HG03520 (cell line): ENCODE measurements around the gene CLCA2.

Source experiments
- ATAC-seq: cut with Tn5 transposase; IDR thresholded peaks from one replicate; pipeline ENCODE4 v1.9.1; 2021; ENCODE audit warnings: mild to moderate bottlenecking, moderate library complexity; ENCODE audit not compliant: unreplicated experiment

Gene CLCA2

GRCh38 chr1:86423873-86424272, at the start of gene CLCA2:
TSS of gene CLCA2 (plus strand) at chr1:86424171. CDS start at chr1:86424248, 77 bp downstream.
- ATAC-seq, result no peak

- no peak for ATAC-seq
These were observed 48.3 kb upstream of the CLCA2 start for GRCh38 chr1:86375688-86376087.

DNA sequence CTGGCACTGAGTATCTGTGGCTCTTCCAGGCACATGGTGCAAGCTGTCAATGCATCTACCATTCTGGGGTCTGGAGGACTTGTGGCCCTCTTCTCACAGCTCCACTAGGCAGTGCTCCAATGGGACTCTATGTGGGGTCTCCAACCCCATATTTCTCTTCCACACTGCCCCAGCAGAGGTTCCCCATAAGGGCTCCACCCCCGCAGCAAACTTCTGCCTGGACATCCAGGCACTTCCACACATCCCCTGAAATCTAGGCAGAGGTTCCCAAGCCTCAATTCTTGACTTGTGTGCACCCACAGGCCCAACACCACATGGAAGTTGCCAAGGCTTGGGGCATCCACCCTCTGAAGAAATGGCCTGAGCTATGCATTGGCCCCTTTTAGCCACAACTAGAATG, 46.6 kb upstream of the CLCA2 start:
- no peak for ATAC-seq

DNA sequence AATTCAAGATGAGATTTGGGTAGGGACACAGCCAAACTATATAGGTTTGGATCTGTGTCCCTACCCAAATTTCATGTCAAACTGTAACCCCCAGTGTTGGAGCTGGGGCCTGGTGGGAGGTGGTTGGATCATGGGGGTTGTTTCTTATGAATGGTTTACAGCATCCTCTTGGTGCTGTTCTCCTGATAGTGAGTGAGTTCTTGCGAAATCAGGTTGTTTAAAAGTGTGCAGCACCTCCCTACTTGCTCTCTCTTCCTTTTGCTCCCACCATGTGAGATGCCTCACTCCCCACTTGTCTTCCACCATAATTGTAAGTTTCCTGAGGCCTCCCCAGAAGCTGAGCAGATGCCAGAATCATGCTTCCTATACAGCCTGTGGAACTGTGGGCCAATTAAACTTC, 45.2 kb upstream of the CLCA2 start:
- no peak for ATAC-seq

GRCh38 chr1:86380257-86380861, 43.6 kb upstream of the CLCA2 start:
- peak; percentile 67 for ATAC-seq

- no peak for ATAC-seq
These were observed 42.7 kb upstream of the CLCA2 start for GRCh38 chr1:86381223-86381622.

- no peak for ATAC-seq
These were observed 41.1 kb upstream of the CLCA2 start for GRCh38 chr1:86382878-86383277.

DNA sequence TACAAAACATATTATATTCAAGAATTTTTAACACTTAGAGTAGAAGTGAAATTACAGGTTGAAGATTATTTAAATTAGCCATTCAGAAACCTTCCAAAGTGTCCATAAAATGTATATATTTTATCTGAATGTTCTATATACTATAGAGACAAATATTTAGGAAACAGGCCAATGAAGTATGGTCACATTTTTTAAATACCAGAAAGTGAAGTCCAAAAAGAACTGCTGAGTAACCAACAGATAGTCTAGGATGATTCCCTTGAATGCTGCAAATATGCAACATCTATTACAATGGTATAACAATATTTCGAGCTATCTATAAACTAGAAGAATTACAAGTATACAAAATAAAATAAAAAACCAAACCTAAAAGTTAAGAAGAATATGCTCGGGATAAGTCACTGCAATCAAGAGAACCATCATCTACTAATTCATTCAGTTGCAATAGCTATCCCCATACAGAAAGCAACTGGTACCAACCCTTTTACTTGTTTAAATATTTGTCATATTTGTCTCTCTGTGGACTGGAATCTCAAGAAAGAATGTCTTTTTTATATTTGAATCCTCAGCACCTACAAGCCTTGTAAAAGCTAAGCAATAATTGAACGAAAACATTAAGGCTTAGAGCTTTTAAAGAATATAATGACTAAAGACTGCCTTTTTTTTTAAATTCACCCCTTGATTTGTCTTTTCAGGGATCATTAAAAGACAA, 35.9 kb upstream of the CLCA2 start:
- no peak for ATAC-seq

- no peak for ATAC-seq
These were observed 35.2 kb upstream of the CLCA2 start for GRCh38 chr1:86388777-86389176.

GRCh38 chr1:86389307-86389706, 34.7 kb upstream of the CLCA2 start:
- ATAC-seq, result peak; percentile 76

- ATAC-seq, result no peak
These were observed 29.6 kb upstream of the CLCA2 start for GRCh38 chr1:86394416-86394815.

DNA sequence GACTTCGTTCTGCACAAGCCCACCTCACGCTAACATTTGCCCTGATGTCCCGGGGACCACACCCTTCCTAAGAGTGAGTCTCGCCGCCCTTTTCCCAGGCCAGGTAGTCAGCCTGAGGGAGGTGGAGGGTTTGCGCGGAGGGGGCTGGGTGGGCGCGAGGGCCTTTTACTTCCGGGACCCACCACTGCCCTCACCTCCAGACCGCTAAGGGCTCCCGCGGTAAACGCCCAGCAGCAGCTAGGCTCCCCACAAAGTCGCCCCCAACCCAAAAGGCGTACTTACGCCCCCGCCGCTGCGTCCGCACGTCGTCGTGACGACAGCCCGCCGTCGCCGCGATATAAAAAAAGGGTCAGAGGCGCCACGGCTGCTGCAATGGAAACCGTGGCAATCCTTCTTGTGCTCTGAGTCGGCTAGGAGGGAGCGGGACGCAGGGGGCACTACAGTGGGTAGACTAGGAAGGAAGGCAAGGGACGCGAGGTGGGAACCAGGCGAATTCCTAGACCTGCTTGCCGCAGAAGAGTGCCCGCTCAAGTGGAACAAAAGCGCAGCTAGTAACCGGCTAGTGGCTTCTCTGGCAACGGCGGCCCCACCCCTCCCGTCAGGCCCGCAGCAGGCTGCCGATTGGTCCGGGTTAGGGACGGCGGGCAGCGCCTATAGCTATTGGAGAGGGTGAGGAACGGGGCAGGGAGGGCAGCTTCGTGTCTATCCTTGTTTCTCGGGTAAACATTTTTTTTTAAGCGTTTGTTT, 28.0 kb upstream of the CLCA2 start, which contains the start of gene ODF2L:
Gene ODF2L (minus strand): TSS at position 573 of the 747 bp plus-strand sequence. CDS start 9,296 bp downstream, outside the sequence.
- peak; percentile 100 for ATAC-seq

- peak; percentile 20 for ATAC-seq
These were observed 27.5 kb upstream of the CLCA2 start for GRCh38 chr1:86396498-86396890.

DNA sequence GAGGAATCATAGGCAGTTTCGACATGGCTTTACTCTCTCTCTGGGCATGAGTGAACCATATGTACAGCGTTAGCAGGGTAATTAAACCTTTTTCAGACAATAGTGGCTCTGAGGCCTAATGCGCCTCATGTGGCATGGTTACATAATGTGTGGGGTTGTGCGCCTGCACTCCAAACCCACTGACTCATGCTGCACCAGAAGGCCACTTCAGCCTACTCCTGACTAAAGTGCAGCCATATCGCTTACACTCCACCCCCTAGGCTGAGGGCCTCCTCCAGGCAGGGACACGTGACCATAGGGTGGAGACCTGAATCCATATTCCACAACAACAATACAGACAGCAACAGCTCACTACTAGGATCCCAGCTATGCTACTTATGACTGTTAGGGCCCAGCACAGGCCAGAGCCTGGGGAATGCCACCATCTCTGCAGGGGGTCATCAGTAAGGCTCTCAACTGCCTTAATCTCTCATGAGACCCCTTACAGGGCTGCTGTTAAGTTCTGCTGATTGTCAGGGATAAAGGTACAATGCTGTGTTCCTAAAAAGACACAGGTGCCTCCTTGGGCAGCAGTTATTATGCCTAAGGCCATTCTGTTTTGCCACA, 14.5 kb upstream of the CLCA2 start:
- ATAC-seq, result no peak

- ATAC-seq, result no peak
These were observed 13.1 kb upstream of the CLCA2 start for GRCh38 chr1:86410879-86411278.

- ATAC-seq, result no peak
These were observed 7.6 kb upstream of the CLCA2 start for GRCh38 chr1:86416343-86416742.

GRCh38 chr1:86419277-86419903, 4.6 kb upstream of the CLCA2 start:
- ATAC-seq, result peak; percentile 78

- ATAC-seq, result no peak
These were observed 2.2 kb upstream of the CLCA2 start for GRCh38 chr1:86421601-86422280.

GRCh38 chr1:86423473-86423872, 498 bp upstream of the CLCA2 start:
- no peak for ATAC-seq

DNA sequence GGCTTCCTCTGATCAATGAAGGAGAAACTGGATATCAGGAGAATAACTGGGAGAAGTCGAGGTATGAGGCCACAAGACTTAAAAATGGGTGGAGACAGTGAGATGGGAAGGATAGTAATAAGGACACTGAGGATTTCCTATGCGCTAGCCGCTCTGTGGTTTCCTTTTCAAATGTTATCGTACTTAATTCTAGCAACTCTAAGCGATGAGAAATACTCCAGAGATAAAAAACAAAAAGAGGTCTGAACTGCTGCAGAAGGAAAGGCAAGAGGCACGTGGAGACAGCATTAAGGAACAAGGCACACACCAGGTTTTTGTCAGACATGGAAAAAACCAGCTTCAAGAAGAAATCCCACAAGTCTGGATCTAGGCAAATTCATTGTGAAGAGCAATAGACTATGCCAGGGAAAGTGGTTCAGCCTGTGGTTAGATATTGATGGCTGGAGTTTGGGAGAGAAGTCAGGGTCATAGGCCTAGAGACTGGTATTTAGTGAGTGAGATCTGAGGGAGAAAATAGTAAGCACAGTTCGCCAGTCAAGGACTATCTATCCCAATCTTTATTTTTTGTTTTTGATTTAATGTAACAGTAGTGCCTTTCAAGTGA, 5.3 kb downstream of the CLCA2 start:
- no peak for ATAC-seq
